ENCODE results near the gene CLOCK.

GRCh38 chr4:55405073-55405472, 141.6 kb downstream of the CLOCK start:
- TF ChIP-seq CTCF (tag by site-specific recombination; IDR thresholded peaks at IDR 0.05) (no peak), KLF10 (tag by site-specific recombination; IDR thresholded peaks at IDR 0.05) (no peak)

Measured in HEK293 (cell line).